ENCODE results near the gene ERN2. TPM values are rescaled to one million over a fixed set of nuclear protein-coding genes. Genes with fewer than 3 reads are reported as not detected.
A peak's percentile ranks its signal among the peaks of the same experiment; 100 is the strongest.

ERN2 gene
- total RNA-seq, 1 donor from 2014 or later = not detected

DNA sequence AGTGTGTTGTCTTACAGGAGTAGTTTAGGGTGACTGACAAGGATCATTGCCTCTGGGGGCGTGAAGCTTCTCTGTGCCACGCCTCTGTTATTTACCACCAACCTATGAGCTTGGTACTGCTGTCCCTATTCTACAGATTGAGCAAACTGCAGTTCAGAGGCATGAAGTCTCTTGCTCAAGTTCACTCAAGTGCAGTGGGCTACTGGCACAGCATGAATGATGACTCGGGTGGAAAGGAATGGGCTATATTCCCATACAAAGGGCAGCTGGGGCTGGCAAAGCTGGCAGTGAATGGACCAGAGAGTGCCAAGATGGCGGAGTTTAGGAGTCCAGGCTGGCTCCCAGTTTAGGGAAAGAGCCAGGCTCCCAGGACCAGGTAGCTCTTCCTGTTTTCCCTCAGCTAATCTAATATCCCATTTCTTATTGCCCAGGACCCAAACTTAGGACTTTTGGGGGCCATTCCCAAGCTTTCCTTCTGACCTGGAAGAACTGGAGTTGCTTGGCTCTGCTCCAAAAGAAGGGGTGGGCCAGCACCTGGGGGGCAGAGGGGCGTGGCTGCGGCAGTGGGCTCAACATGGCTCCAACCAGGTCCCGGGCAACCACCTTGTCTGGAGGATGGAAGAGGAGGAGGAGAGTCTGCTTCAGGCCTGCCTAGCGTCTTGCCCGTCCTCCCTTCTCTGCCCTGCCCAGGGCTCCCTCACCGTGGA, 21.4 kb downstream of the ERN2 start:
- H3K27me3 ChIP-seq (ENCODE audit: control insufficient read depth in 3 of 3, insufficient read depth in 3 of 3, low read length in 3 of 3) = peaks cover 0 to 2% (median 0%) of the 10 kb centered on the region in 3 donors
- peaks cover 10 to 15% (median 11%) of the 10 kb centered on the region in 3 donors for H3K4me1 ChIP-seq (ENCODE audit: control insufficient read depth in 3 of 3, insufficient read depth in 3 of 3, low read length in 3 of 3)
- H3K9ac ChIP-seq (ENCODE audit: low read depth in 1 of 3, low read length in 3 of 3) = no peak overlapping the region
- H3K27ac ChIP-seq (ENCODE audit: low read depth, low read length) = no peak overlapping the region
- no peaks in the 10 kb centered on the region for H3K9me3 ChIP-seq (ENCODE audit: control insufficient read depth in 3 of 3, low read length in 3 of 3)
- no peak overlapping the region for H3K4me3 ChIP-seq (ENCODE audit: low read length in 3 of 3)
- H3K36me3 ChIP-seq (ENCODE audit: control insufficient read depth in 3 of 3, insufficient read depth in 3 of 3, low read length in 3 of 3) = peaks cover 35 to 42% (median 40%) of the 10 kb centered on the region in 3 donors

DNA sequence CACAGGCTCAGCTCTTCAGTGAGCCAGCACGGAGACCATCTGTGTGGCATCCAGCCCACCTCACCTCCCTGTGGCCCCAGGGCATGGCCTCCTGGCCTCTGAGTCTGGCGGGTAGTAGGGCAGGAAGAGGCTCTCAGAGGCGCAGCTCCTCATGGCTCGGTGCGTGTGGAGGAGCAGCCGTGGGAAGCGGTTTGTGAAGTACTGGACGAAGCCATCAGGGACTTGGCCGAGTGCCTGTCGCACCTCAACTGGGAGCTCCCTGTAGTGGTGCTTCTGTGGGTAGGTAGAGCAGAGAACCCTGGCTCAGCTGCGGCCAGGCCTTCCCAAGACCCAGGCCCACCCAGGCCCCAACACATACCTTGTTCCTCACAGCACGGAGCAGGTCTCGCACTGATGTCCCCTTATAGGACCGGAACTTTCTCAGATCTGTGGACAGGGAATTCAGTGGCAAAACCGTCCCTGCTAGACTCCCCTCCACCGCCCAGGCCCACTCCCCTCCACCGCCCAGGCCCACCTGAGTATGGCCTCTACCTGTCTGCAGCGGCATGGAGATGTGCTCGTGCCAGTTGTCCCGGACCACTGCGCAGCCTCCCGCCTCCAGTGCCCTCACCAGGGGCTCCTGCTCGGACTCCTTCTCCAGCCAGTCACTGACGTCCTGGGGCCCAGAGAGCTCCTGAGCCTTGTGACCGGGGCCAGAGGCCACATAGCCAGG, 22.1 kb downstream of the ERN2 start:
- Histone ChIP-seq H3K4me1 (ENCODE audit: control insufficient read depth in 3 of 3, insufficient read depth in 3 of 3, low read length in 3 of 3) (peaks cover 10 to 15% (median 11%) of the 10 kb centered on the region in 3 donors), H3K27me3 (ENCODE audit: control insufficient read depth in 3 of 3, insufficient read depth in 3 of 3, low read length in 3 of 3) (peaks cover 0 to under 1% (median 0%) of the 10 kb centered on the region in 3 donors), H3K9ac (ENCODE audit: low read depth in 1 of 3, low read length in 3 of 3) (no peak overlapping the region), H3K9me3 (ENCODE audit: control insufficient read depth in 3 of 3, low read length in 3 of 3) (no peaks in the 10 kb centered on the region), H3K4me3 (ENCODE audit: low read length in 3 of 3) (no peak overlapping the region), H3K27ac (ENCODE audit: low read depth, low read length) (no peak overlapping the region), H3K36me3 (ENCODE audit: control insufficient read depth in 3 of 3, insufficient read depth in 3 of 3, low read length in 3 of 3) (peaks cover 35 to 43% (median 42%) of the 10 kb centered on the region in 3 donors)

GRCh38 chr16:23689442-23690187, 23.4 kb downstream of the ERN2 start:
- Histone ChIP-seq H3K36me3 (ENCODE audit: control insufficient read depth in 3 of 3, insufficient read depth in 3 of 3, low read length in 3 of 3) (peaks cover 38 to 46% (median 42%) of the 10 kb centered on the region in 3 donors), H3K4me1 (ENCODE audit: control insufficient read depth in 3 of 3, insufficient read depth in 3 of 3, low read length in 3 of 3) (peaks cover 6 to 15% (median 11%) of the 10 kb centered on the region in 3 donors), H3K27me3 (ENCODE audit: control insufficient read depth in 3 of 3, insufficient read depth in 3 of 3, low read length in 3 of 3) (no peaks in the 10 kb centered on the region), H3K9ac (ENCODE audit: low read depth in 1 of 3, low read length in 3 of 3) (no peak overlapping the region), H3K4me3 (ENCODE audit: low read length in 3 of 3) (no peak overlapping the region), H3K27ac (ENCODE audit: low read depth, low read length) (no peak overlapping the region), H3K9me3 (ENCODE audit: control insufficient read depth in 3 of 3, low read length in 3 of 3) (no peaks in the 10 kb centered on the region)

GRCh38 chr16:23687034-23687808, 25.8 kb downstream of the ERN2 start:
- peaks cover 48 to 56% (median 53%) of the 10 kb centered on the region in 3 donors for H3K36me3 ChIP-seq (ENCODE audit: control insufficient read depth in 3 of 3, insufficient read depth in 3 of 3, low read length in 3 of 3)
- no peak overlapping the region for H3K9ac ChIP-seq (ENCODE audit: low read depth in 1 of 3, low read length in 3 of 3)
- no peaks in the 10 kb centered on the region for H3K9me3 ChIP-seq (ENCODE audit: control insufficient read depth in 3 of 3, low read length in 3 of 3)
- no peak overlapping the region for H3K27ac ChIP-seq (ENCODE audit: low read depth, low read length)
- H3K4me3 ChIP-seq (ENCODE audit: low read length in 3 of 3) = no peak overlapping the region
- H3K27me3 ChIP-seq (ENCODE audit: control insufficient read depth in 3 of 3, insufficient read depth in 3 of 3, low read length in 3 of 3) = no peaks in the 10 kb centered on the region
- peaks cover 2 to 10% (median 3%) of the 10 kb centered on the region in 3 donors for H3K4me1 ChIP-seq (ENCODE audit: control insufficient read depth in 3 of 3, insufficient read depth in 3 of 3, low read length in 3 of 3)

DNA sequence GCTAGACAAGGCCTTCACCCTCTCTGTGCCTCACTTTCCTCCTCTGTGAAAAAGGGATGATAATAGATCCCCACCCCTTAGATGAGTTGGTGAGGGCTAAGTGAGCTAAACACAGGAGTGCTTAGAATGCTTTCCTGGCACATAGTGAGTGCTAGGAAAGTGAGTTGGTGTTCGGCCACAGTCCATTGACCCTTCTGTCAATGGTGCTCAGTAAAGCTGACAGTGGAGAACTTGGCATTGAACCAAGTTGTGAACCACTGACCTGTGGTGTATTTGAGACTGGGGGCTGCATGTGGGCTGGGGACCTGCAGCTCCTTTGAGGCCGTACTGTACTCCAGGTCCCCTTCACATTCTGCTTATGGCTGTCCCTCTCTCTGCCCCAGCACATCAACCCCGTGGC, 29.5 kb downstream of the ERN2 start:
- peaks cover 8 to 9% (median 8%) of the 10 kb centered on the region in 3 donors for H3K4me1 ChIP-seq (ENCODE audit: control insufficient read depth in 3 of 3, insufficient read depth in 3 of 3, low read length in 3 of 3)
- peaks cover 36 to 47% (median 42%) of the 10 kb centered on the region in 3 donors for H3K36me3 ChIP-seq (ENCODE audit: control insufficient read depth in 3 of 3, insufficient read depth in 3 of 3, low read length in 3 of 3)

DNA sequence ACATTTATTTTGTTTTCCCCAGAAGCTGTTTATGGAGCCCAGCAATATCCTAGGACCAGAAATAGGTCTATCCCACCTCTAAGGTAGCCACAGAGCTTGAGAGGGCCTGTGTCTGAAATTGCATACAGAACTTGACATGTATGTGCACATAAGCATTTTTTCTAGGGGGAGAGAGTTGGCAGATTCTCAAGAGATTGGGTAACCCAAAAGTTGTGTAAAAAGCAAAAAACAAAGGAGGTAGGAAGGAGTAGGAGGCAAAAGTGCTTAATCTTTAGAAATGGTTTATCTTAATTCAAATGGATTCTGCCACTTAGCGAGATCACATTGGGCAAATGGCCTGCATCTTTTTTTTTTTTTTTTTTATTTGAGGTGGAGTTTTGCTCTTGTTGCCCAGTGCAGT, 30.8 kb downstream of the ERN2 start:
- Histone ChIP-seq H3K9ac (ENCODE audit: low read depth in 1 of 3, low read length in 3 of 3) (no peak overlapping the region), H3K27me3 (ENCODE audit: control insufficient read depth in 3 of 3, insufficient read depth in 3 of 3, low read length in 3 of 3) (no peaks in the 10 kb centered on the region), H3K36me3 (ENCODE audit: control insufficient read depth in 3 of 3, insufficient read depth in 3 of 3, low read length in 3 of 3) (peaks cover 24 to 35% (median 29%) of the 10 kb centered on the region in 3 donors), H3K4me1 (ENCODE audit: control insufficient read depth in 3 of 3, insufficient read depth in 3 of 3, low read length in 3 of 3) (peaks cover 13 to 16% (median 14%) of the 10 kb centered on the region in 3 donors), H3K27ac (ENCODE audit: low read depth, low read length) (no peak overlapping the region), H3K4me3 (ENCODE audit: low read length in 3 of 3) (no peak overlapping the region), H3K9me3 (ENCODE audit: control insufficient read depth in 3 of 3, low read length in 3 of 3) (no peaks in the 10 kb centered on the region)

More for the DNA sequence above, 29.5 kb downstream of the ERN2 start:
- no peak overlapping the region for H3K4me3 ChIP-seq (ENCODE audit: low read length in 3 of 3)
- no peak overlapping the region for H3K9ac ChIP-seq (ENCODE audit: low read depth in 1 of 3, low read length in 3 of 3)
- no peak overlapping the region for H3K27ac ChIP-seq (ENCODE audit: low read depth, low read length)
- no peaks in the 10 kb centered on the region for H3K27me3 ChIP-seq (ENCODE audit: control insufficient read depth in 3 of 3, insufficient read depth in 3 of 3, low read length in 3 of 3)
- H3K9me3 ChIP-seq (ENCODE audit: control insufficient read depth in 3 of 3, low read length in 3 of 3) = no peaks in the 10 kb centered on the region

DNA sequence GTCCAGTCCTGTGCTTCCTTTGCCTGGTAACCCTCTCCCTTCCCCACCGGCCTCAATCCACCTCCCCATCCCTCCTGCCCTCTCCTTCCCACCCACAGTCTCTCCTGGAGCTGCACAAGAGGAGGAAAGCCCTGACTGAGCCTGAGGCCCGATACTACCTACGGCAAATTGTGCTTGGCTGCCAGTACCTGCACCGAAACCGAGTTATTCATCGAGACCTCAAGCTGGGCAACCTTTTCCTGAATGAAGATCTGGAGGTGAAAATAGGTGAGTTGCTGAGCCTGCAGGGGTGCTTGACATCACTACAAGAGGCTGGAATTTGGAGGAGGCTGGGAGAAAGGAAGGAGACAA, 33.1 kb downstream of the ERN2 start:
- Histone ChIP-seq H3K27me3 (ENCODE audit: control insufficient read depth in 3 of 3, insufficient read depth in 3 of 3, low read length in 3 of 3) (no peaks in the 10 kb centered on the region), H3K4me3 (ENCODE audit: low read length in 3 of 3) (no peak overlapping the region), H3K27ac (ENCODE audit: low read depth, low read length) (no peak overlapping the region), H3K36me3 (ENCODE audit: control insufficient read depth in 3 of 3, insufficient read depth in 3 of 3, low read length in 3 of 3) (peaks cover 19 to 25% (median 25%) of the 10 kb centered on the region in 3 donors), H3K9me3 (ENCODE audit: control insufficient read depth in 3 of 3, low read length in 3 of 3) (no peaks in the 10 kb centered on the region), H3K4me1 (ENCODE audit: control insufficient read depth in 3 of 3, insufficient read depth in 3 of 3, low read length in 3 of 3) (peaks cover 13 to 16% (median 14%) of the 10 kb centered on the region in 3 donors), H3K9ac (ENCODE audit: low read depth in 1 of 3, low read length in 3 of 3) (no peak overlapping the region)

- Histone ChIP-seq H3K27ac (ENCODE audit: low read depth, low read length) (no peak overlapping the region), H3K9me3 (ENCODE audit: control insufficient read depth in 3 of 3, low read length in 3 of 3) (no peaks in the 10 kb centered on the region), H3K4me1 (ENCODE audit: control insufficient read depth in 3 of 3, insufficient read depth in 3 of 3, low read length in 3 of 3) (peaks cover 13 to 16% (median 14%) of the 10 kb centered on the region in 3 donors), H3K9ac (ENCODE audit: low read depth in 1 of 3, low read length in 3 of 3) (peak overlapping the region in 2 of 3 donors; percentile 56 to 73), H3K4me3 (ENCODE audit: low read length in 3 of 3) (peak overlapping the region in 2 of 3 donors; percentile 65 to 73), H3K27me3 (ENCODE audit: control insufficient read depth in 3 of 3, insufficient read depth in 3 of 3, low read length in 3 of 3) (no peaks in the 10 kb centered on the region), H3K36me3 (ENCODE audit: control insufficient read depth in 3 of 3, insufficient read depth in 3 of 3, low read length in 3 of 3) (peaks cover 19 to 25% (median 24%) of the 10 kb centered on the region in 3 donors)
These were observed 33.6 kb downstream of the ERN2 start for GRCh38 chr16:23679274-23679985.

Data from skeletal muscle tissue (tissue), 4 donors.